Measurements from ENCODE around the gene OR6C6. TPM values are rescaled to one million over a fixed set of nuclear protein-coding genes. Genes with fewer than 3 reads are reported as not detected.

The OR6C6 gene
- polyA plus RNA-seq, 1 of the 3 experiments (the other 2 are of a cell fraction), result not detected

- Histone ChIP-seq H3K27me3 (ENCODE audit: insufficient read depth) (no peaks in the 10 kb centered on the region), H3K4me2 (no peak overlapping the region), H3K4me1 (ENCODE audit: control insufficient read depth in 1 of 2, insufficient read depth in 2 of 2, low read depth in 1 of 2, low read length in 1 of 2) (no peaks in the 10 kb centered on the region), H4K20me1 (ENCODE audit: insufficient read depth) (no peaks in the 10 kb centered on the region), H2AFZ (ENCODE audit: low read depth) (no peak overlapping the region), H3K27ac (ENCODE audit: low read depth in 2 of 2, low read length in 1 of 2) (no peak overlapping the region), H3K9me3 (no peaks in the 10 kb centered on the region), H3K9me2 (no peaks in the 10 kb centered on the region), H3F3A (replicated peaks; ENCODE audit: insufficient read depth) (no peaks in the 10 kb centered on the region), H3K36me3 (replicated peaks in 1 of 2; ENCODE audit: control insufficient read depth in 1 of 2, insufficient read depth in 2 of 2, low read length in 1 of 2) (no peaks in the 10 kb centered on the region), H3K9ac (no peak overlapping the region), H3K79me2 (ENCODE audit: insufficient read depth) (no peaks in the 10 kb centered on the region), H3K4me3 (ENCODE audit: low read depth in 2 of 2, low read length in 1 of 2) (no peak overlapping the region)
- CTCF ChIA-PET, result no interaction called here
- POLR2A ChIA-PET, result no interaction called here
- WGBS (ENCODE audit: low lambda C conversion rate), result 0% methylated on average over 2 of the region's 2 CpGs
- no peak for TF ChIP-seq RAD21 (IDR thresholded peaks at IDR 0.05; ENCODE audit: low read length)
- no peak for TF ChIP-seq NFIC (IDR thresholded peaks at IDR 0.05; ENCODE audit: borderline replicate concordance)
- no peak for TF ChIP-seq EZH2phosphoT487 (IDR thresholded peaks at IDR 0.05; ENCODE audit: borderline replicate concordance, low read depth)
- no peak for DNase-seq
Measured at GRCh38 chr12:55258303-55258702, 38.1 kb downstream of the OR6C6 start.

GRCh38 chr12:55256831-55257230 is 39.5 kb downstream of the OR6C6 start:
- no peaks in the 10 kb centered on the region for H3F3A ChIP-seq (replicated peaks; ENCODE audit: insufficient read depth)
- no peak for DNase-seq
- TF ChIP-seq USF1 (IDR thresholded peaks at IDR 0.05; ENCODE audit: borderline replicate concordance, low read depth) (no peak), RAD21 (IDR thresholded peaks at IDR 0.05; ENCODE audit: low read length) (no peak), POLR2AphosphoS5 (IDR thresholded peaks at IDR 0.05; ENCODE audit: low read depth, low read length) (no peak), CHD2 (IDR thresholded peaks at IDR 0.05; ENCODE audit: low read length, partially characterized antibody) (no peak), MAX (IDR thresholded peaks at IDR 0.05; ENCODE audit: low read depth) (no peak), GATA2 (CRISPR knock-in tag; IDR thresholded peaks at IDR 0.05) (no peak), FOXJ3 (CRISPR knock-in tag; IDR thresholded peaks at IDR 0.05) (no peak), ELF1 (IDR thresholded peaks at IDR 0.05) (no peak), GABPA (IDR thresholded peaks at IDR 0.05; ENCODE audit: low read depth) (no peak), EP300 (IDR thresholded peaks at IDR 0.05; ENCODE audit: borderline replicate concordance in 1 of 2, low read depth in 1 of 2, low read length in 1 of 2) (no peak), FOXM1 (IDR thresholded peaks at IDR 0.05; ENCODE audit: low read depth) (no peak), YY1 (IDR thresholded peaks at IDR 0.05; ENCODE audit: low read depth) (no peak), FOSL2 (IDR thresholded peaks at IDR 0.05; ENCODE audit: borderline replicate concordance, low read depth) (no peak), TEAD4 (IDR thresholded peaks at IDR 0.05; ENCODE audit: borderline replicate concordance, insufficient read depth) (no peak), RFX5 (IDR thresholded peaks at IDR 0.05; ENCODE audit: low read length) (no peak), CTCF (IDR thresholded peaks at IDR 0.05) (no peak)
- no peaks in the 10 kb centered on the region for H4K20me1 ChIP-seq (ENCODE audit: insufficient read depth)
- H3K9me2 ChIP-seq, result no peaks in the 10 kb centered on the region
- H3K4me3 ChIP-seq (ENCODE audit: low read depth in 2 of 2, low read length in 1 of 2), result no peak overlapping the region
- no peak overlapping the region for H3K9ac ChIP-seq
- H3K79me2 ChIP-seq (ENCODE audit: insufficient read depth), result no peaks in the 10 kb centered on the region
- no peak overlapping the region for H2AFZ ChIP-seq (ENCODE audit: low read depth)
- no peak overlapping the region for H3K4me2 ChIP-seq
- POLR2A ChIA-PET, result no interaction called here
- H3K27me3 ChIP-seq (ENCODE audit: insufficient read depth), result no peaks in the 10 kb centered on the region
- CTCF ChIA-PET, result no interaction called here
- 12% methylated on average over 4 of the region's 4 CpGs for WGBS (ENCODE audit: low lambda C conversion rate)
- no peaks in the 10 kb centered on the region for H3K36me3 ChIP-seq (replicated peaks in 1 of 2; ENCODE audit: control insufficient read depth in 1 of 2, insufficient read depth in 2 of 2, low read length in 1 of 2)
- H3K27ac ChIP-seq (ENCODE audit: low read depth in 2 of 2, low read length in 1 of 2), result no peak overlapping the region
- no peaks in the 10 kb centered on the region for H3K9me3 ChIP-seq
- H3K4me1 ChIP-seq (ENCODE audit: control insufficient read depth in 1 of 2, insufficient read depth in 2 of 2, low read depth in 1 of 2, low read length in 1 of 2), result no peaks in the 10 kb centered on the region
